Upper lobe of left lung (tissue), 4 donors: ENCODE results near the gene SLC6A1.
"Not testable (repeated sequence)": the region's sequence is repeated elsewhere in the genome, so short reads cannot be mapped to it uniquely, and the experiment has no call there.

ENCODE experiments used
- CTCF ChIP-seq, 6 experiments: fragments of 450-650 bp in 4 of 6; fragments of 200-600 bp in 2 of 6; sonication (generic) in 2 of 6; IDR thresholded peaks; one replicate each; pipeline ENCODE4 v1.5.1; 2016 to 2019; ENCODE audit warnings: antibody characterized with exemption in 6 of 6
- POLR2AphosphoS5 ChIP-seq, 2 donors: sonication (generic); formaldehyde crosslinking; IDR thresholded peaks; one replicate each; pipeline ENCODE4 v1.5.1; 2017; ENCODE audit warnings: antibody characterized with exemption in 2 of 2

GRCh38 chr3:11075122-11075521 lies 82.6 kb downstream of the SLC6A1 start:
- TF ChIP-seq POLR2AphosphoS5, CTCF (IDR thresholded peaks at IDR 0.05): not testable (repeated sequence)
